ENCODE measurements around the gene ZNF451.

The ZNF451 gene

GRCh38 chr6:57215260-57215659 lies 125.3 kb downstream of the ZNF451 start:
- DNase-seq = no peak

GRCh38 chr6:57216235-57217101 lies 126.5 kb downstream of the ZNF451 start:
- no peak for DNase-seq

- no peak for DNase-seq
Measured at GRCh38 chr6:57217270-57217669, 127.3 kb downstream of the ZNF451 start.
